ENCODE measurements around the gene GGT7.
"Not testable (repeated sequence)": the region's sequence is repeated elsewhere in the genome, so short reads cannot be mapped to it uniquely, and the experiment has no call there.

Gene GGT7

DNA sequence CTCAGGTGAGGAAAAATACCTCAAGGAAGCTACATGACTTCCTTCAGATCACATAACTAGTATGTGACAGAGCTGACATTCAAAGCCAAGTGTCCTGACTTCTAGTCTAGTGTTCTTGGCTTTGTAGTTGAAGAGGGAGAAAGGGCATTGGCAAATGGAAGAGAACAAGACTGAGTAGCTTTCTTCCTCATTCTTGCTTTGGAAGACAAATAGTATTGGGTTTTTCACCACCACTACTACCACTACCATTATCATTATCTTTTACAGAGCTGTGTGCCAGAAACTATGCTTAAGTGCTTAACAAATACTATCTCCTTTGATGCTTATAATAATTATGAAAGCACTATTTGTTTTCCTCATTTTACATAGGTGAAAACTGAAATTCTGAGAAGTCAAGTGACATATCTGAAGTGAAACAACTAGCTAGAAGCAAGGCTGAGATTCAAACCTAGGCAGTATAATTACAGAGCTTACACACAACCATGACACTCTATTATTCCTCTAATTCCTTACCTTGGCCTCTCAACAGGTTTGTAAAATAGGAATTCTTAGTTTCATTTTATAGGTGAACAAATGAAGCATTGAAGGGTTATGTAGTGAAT, 10.5 kb upstream of the GGT7 start:
- no peak for DNase-seq

GRCh38 chr20:34881689-34882088, 9.0 kb upstream of the GGT7 start:
- no peak for DNase-seq

GRCh38 chr20:34880971-34881370, 8.3 kb upstream of the GGT7 start:
- not testable (repeated sequence) for DNase-seq

DNA sequence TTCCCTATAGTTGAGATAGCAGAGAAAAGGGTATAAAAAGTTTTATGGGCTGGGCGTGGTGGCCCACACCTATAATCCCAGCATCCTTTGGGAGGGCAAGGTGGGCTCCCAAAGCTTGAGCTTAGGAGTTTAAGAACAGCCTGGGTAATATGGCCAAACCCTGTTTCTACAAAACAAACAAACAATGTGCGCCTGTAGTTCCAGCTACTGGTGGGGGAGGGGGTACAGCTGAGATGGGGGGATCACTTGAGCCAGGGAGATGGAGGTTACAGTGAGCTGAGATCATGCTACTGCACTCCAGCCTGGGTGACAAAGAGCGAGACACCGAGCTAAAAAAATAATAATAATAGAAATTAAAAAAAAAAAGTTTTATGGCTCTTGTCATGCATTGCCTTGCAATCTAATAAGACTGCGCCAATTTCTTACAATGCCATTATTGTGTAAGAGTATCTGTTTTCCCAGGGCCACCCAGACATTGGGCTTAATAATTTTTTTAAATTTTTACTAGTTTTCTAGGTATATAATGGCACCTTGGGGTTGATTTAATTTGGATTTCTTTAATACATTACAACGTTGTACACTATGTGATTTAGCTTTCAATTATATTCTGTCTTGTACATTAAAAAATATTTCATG, 7.7 kb upstream of the GGT7 start:
- DNase-seq: peak; percentile 59

GRCh38 chr20:34876406-34877282, 4.0 kb upstream of the GGT7 start, which contains the start of gene ACSS2:
TSS of gene ACSS2 (plus strand) at chr20:34876612. CDS start at chr20:34876646, 34 bp downstream.
- DNase-seq: peak; percentile 94

GRCh38 chr20:34875642-34876405, 3.2 kb upstream of the GGT7 start:
- DNase-seq: no peak

DNA sequence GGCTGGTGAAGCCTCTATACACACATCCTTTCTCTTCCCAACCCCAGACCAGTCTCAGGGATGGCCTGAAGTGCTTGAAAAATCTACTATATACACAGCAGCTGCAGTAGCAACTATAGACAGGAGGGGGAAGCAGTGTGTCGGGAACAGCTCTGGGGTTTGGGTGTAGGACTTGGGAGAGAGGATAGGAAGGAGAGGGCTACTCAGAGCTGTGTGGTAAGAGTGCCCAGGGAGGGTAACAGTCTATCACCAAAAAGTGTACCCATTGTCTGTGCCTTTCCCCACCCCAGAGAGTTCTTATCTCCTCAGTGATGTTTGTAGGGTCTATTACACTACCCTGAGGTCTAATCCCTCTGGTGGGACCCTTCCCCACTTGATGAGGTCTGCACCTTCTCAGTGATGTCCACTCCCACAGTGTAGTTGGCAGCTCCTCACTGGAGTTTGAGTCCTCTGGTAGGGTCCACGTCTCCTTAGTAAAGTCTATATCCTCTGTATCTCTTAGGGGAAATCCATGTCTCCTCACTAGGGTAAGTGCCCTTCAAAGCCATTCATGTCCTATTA, 1.5 kb upstream of the GGT7 start:
- peak; percentile 89 for DNase-seq

DNA sequence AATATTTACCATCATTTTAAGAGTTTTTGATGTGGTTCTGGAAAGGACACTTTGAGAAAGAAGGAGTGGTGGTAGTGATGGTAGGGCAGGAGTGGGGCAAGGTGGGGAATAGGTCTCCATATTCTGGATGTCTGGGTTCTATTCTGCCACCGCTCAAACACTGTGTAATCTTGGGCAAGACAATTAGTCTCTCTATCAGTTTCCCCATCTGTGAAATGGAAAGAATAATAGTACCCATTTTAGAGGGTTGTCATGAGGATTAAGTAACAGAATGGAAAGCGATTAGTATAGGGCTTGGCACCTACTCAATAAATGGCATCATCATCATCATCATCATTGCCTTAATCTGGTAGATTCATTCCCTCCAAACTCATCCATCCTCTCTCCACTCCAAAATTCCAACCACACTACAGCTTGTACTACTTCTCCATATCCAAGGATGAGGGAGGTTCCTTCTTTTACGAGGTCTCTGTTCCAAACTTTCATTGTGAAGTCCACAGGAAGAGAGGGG, 982 bp upstream of the GGT7 start:
- no peak for DNase-seq

- no peak for DNase-seq
Observed at GRCh38 chr20:34871966-34872621, 562 bp downstream of the GGT7 start.

GRCh38 chr20:34871320-34871926, 1.2 kb downstream of the GGT7 start:
- DNase-seq: no peak

DNA sequence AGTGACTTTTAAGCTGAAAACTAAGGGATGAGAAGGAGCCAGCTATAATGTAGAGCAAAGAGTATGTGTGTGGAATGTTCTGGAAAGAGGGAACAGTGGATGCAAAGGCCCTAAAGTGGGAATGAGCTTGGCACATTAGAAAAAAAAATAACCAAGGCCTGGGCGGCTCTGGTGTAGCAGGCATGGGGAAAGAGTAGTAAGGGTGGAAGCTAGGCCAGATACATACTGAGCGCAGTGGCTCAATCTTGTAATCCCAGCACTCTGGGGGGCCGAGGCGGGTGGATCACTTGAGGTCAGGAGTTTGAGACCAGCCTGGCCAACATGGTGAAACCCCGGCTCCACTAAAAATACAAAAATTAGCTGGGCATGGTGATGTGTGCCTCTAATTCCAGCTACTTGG, 8.4 kb downstream of the GGT7 start:
- no peak for DNase-seq

DNA sequence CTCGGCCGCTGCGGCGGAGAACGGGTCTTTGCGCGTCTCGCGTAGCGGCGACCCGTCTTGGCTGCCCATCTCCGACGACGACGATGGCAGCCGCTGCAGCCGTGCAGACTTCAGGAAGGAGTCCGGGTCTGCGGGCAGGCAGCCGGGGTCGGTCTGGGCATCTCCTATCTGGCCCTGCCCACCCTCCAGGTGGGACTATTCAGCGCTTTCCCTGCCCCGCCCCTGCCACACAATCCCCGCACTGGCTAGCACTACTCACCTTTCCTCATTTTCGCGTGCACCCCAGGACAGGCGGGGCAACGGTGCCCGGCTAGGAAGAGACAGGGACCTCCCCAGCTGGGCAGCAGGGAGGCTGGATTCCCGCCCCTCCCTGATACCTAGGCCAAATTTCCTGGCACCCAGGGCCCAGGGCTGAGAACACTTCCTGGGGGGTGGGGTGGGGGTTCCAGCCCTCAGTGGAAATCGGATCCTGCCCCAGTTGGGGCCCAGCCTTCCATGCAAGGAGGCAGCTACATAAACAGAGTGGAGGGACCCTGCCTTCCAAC, 9.2 kb downstream of the GGT7 start:
- DNase-seq: no peak

DNA sequence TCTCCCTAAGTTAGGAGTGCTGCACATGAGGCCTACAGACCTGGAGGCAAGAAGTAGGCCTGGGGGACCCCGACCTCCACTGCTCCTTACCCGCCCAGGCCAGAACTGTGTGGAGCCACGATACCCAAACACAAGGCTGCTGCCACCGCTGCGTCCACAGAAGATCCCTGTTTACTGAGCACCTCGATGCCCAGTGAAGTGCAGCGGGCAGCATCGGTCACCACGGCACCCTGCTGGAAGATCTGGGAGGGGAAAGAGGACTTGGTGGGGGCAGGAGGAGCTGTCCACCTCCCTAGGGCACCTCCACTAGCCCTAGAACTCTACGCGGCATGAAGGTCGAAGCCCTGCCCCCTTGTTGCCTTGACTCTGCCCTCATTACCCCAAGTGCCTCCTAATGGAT, 9.9 kb downstream of the GGT7 start:
- DNase-seq: no peak

DNA sequence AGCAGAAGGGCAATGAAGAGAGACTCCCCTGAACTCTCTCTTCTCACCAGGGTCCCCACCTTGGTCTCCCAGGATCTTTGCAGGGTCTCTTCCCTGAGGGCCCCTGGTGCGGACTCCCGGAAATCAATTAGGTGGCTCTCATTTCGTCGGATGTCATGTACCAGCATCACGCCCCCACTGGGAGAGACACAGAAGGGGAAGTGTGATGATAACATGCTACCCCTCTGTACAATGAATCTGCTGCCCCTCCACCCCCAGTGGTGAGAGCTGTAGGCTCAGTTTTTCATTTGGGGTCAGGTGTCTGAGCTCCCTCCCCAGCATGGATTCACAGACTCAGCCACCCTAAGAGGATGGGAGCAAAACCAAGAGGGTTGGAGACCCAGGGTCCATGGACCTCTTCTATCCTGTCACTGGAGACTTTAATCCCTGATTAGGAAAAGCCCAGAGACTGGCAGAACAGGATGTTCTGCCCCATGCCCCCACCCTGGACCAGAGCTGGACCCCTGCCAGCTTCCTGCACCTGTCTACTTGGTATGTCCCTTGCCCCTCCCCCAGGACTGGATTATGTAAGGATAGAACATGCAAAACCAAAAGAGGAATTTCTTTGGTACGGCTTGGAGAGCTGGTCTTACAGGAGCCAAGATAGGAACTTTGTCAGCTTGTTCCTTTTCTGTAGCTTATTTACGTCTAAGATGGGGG, 11.1 kb downstream of the GGT7 start:
- DNase-seq: no peak

GRCh38 chr20:34859826-34860545, 12.7 kb downstream of the GGT7 start:
- no peak for DNase-seq

DNA sequence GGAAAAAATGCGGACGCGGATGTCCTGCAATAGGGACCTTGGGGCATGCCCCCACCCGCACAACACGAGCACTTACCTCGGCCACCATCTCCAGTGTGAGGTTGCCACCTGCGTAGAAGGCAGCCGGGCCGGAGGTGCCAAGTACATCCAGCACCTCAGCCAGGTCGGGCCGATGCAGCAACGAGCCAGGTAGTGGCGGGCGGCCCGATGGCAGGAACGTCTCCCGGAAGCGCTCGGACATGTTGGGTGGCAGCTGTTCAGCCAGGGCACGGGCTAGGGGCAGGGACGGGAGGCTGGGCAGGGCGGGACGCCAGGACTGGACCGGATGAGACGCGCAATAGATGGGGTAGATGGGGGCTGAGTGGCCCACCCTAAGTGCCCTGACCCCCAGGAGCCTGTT, 13.3 kb downstream of the GGT7 start:
- no peak for DNase-seq

- no peak for DNase-seq
Observed at GRCh38 chr20:34852298-34852697, 20.4 kb downstream of the GGT7 start.

DNA sequence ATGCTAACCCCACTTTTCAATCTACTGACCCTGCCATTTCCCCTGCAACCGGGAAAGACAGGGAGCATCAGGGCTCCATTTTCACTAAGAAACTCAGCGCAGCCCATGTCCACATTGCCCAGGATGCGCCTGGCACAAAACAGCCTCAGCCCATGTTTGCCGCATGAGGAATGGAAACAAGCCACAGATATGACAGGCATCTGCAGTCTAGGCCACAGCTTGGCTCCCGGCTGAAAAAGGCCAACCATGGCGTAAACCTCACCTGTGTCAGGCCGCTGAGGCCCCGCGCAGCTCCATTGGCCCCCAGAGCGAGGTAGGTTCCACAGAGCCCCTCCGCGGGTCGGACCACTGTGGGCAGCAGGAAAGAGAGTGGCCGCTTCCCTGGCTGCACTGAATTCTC, 21.7 kb downstream of the GGT7 start:
- DNase-seq: no peak

DNA sequence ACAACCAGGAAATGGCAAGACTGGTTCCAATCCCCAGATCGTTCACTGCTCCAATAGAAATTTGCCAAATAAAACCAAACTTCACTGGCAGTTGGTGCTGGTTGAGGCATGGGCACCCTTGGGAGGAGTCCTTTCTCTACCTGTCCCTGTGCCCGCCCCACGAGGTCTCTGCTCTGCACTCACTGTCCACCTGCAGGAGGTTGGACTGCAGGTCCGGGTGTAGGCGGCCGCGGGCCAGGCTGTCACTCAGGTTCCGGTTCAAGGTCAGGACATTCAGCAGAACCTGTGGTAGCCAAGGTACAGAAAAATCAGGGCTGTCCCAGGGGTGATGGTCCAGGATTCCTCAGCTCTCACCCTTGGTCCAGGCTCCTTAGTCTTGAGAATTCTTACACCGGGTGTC, 22.9 kb downstream of the GGT7 start:
- no peak for DNase-seq

DNA sequence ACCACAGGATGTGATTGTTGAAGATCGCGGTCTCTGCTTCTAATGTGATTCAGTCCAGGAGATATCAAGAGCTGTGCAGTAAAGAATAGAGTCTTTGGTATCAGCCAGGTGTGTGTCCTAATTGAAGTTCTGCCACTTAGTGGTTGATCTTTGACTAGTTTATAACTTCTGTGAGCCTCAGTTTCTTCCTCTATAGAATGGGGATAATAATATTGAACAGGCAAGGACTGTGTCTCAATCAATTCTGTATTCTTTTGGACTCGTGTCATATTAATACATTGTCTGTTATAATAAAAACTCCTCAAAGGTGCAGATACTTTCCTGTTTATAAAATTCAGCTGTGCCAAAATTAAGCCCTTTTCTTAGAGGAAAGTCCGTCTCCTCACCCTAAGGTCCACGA, 24.1 kb downstream of the GGT7 start:
- no peak for DNase-seq

Measured in midbrain (tissue), 1 donor.